Esophagus muscularis mucosa (tissue), 4 donors: ENCODE data around the gene CBFA2T2.

Experiments used
- EP300 ChIP-seq: sonication (generic); formaldehyde crosslinking; IDR thresholded peaks from one replicate; pipeline ENCODE4 v1.6.1; 2017; ENCODE audit warnings: antibody characterized with exemption
- POLR2A ChIP-seq: fragments of 450-650 bp; IDR thresholded peaks from one replicate; pipeline ENCODE4 v1.6.1; 2017; ENCODE audit warnings: antibody characterized with exemption, moderate library complexity, mild to moderate bottlenecking, low read depth
- POLR2AphosphoS5 ChIP-seq, 2 donors: sonication (generic); formaldehyde crosslinking; IDR thresholded peaks; one replicate each; pipeline ENCODE4 v1.6.1; 2017; ENCODE audit warnings: antibody characterized with exemption in 2 of 2
- TF ChIP-seq, protein P1 (sequence below), 3 experiments: fragments of 200-600 bp in 2 of 3; fragments of 450-650 bp in 1 of 3; sonication (generic) in 2 of 3; IDR thresholded peaks; one replicate each; pipeline ENCODE4 v1.5.1; 2017 to 2019; ENCODE audit warnings: antibody characterized with exemption in 3 of 3, mild to moderate bottlenecking in 2 of 3, moderate library complexity in 1 of 3

DNA sequence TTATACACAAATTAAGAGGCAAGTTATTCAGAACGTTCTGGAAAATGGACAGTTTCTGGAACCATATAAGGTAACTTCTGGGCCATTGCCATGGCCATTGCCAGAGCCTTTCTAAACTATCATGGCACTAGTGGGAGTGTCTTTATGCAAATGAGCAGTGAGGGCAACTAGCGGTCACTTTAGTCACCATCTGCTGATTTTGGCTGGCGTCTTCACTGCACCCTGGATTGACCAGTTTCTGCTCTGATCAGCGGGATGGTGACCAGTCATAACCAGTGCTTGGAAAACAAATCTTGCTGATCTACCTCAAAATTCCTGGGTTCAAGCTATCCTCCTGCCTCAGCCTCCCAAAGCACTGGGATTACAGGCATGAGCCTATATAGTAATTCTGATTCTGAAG lies 39.0 kb upstream of the CBFA2T2 start:
- TF ChIP-seq, protein P1, sequence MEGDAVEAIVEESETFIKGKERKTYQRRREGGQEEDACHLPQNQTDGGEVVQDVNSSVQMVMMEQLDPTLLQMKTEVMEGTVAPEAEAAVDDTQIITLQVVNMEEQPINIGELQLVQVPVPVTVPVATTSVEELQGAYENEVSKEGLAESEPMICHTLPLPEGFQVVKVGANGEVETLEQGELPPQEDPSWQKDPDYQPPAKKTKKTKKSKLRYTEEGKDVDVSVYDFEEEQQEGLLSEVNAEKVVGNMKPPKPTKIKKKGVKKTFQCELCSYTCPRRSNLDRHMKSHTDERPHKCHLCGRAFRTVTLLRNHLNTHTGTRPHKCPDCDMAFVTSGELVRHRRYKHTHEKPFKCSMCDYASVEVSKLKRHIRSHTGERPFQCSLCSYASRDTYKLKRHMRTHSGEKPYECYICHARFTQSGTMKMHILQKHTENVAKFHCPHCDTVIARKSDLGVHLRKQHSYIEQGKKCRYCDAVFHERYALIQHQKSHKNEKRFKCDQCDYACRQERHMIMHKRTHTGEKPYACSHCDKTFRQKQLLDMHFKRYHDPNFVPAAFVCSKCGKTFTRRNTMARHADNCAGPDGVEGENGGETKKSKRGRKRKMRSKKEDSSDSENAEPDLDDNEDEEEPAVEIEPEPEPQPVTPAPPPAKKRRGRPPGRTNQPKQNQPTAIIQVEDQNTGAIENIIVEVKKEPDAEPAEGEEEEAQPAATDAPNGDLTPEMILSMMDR (IDR thresholded peaks at IDR 0.05) = no peak
- TF ChIP-seq EP300 (no peak), POLR2AphosphoS5 (IDR thresholded peaks at IDR 0.05) (no peak), POLR2A (no peak)
